Measurements from ENCODE around the gene AUTS2. TPM values are rescaled to one million over a fixed set of nuclear protein-coding genes. Genes with fewer than 3 reads are reported as not detected.

Gene AUTS2
- total and polyA plus RNA-seq, 2 experiments from 2014 or later: 32.0 to 91.0 TPM

DNA sequence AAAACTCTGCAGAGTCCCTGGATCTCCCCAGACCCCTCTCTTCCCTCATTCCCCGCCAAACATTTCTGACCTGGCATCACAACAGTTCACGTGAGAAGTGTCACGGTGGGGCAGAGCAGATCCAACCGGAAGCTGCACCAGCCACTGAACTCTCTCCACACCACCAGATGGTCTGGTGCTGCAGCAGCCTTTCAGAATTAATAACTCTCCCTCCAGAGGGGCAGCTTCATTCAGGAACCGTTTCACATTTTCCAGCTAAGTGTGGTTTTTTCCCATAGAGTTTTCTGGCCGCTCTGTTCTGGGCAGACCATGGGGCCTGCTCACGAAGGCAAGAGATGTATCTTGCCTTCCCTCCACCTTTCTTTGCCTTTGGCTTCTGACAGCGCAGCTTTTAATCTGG, 1047.0 kb downstream of the AUTS2 start:
- TF ChIP-seq, protein P1, sequence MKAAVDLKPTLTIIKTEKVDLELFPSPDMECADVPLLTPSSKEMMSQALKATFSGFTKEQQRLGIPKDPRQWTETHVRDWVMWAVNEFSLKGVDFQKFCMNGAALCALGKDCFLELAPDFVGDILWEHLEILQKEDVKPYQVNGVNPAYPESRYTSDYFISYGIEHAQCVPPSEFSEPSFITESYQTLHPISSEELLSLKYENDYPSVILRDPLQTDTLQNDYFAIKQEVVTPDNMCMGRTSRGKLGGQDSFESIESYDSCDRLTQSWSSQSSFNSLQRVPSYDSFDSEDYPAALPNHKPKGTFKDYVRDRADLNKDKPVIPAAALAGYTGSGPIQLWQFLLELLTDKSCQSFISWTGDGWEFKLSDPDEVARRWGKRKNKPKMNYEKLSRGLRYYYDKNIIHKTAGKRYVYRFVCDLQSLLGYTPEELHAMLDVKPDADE (IDR thresholded peaks at IDR 0.05): no peak
- TF ChIP-seq JUNB (IDR thresholded peaks at IDR 0.05; ENCODE audit: unreplicated experiment): no peak
- TF ChIP-seq, protein P2, sequence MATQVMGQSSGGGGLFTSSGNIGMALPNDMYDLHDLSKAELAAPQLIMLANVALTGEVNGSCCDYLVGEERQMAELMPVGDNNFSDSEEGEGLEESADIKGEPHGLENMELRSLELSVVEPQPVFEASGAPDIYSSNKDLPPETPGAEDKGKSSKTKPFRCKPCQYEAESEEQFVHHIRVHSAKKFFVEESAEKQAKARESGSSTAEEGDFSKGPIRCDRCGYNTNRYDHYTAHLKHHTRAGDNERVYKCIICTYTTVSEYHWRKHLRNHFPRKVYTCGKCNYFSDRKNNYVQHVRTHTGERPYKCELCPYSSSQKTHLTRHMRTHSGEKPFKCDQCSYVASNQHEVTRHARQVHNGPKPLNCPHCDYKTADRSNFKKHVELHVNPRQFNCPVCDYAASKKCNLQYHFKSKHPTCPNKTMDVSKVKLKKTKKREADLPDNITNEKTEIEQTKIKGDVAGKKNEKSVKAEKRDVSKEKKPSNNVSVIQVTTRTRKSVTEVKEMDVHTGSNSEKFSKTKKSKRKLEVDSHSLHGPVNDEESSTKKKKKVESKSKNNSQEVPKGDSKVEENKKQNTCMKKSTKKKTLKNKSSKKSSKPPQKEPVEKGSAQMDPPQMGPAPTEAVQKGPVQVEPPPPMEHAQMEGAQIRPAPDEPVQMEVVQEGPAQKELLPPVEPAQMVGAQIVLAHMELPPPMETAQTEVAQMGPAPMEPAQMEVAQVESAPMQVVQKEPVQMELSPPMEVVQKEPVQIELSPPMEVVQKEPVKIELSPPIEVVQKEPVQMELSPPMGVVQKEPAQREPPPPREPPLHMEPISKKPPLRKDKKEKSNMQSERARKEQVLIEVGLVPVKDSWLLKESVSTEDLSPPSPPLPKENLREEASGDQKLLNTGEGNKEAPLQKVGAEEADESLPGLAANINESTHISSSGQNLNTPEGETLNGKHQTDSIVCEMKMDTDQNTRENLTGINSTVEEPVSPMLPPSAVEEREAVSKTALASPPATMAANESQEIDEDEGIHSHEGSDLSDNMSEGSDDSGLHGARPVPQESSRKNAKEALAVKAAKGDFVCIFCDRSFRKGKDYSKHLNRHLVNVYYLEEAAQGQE (IDR thresholded peaks at IDR 0.05; ENCODE audit: unreplicated experiment): no peak
- TF ChIP-seq ZNF114 (CRISPR knock-in tag; IDR thresholded peaks at IDR 0.05): no peak
- no peak for TF ChIP-seq EZH2phosphoT487 (IDR thresholded peaks at IDR 0.05; ENCODE audit: unreplicated experiment)
- TF ChIP-seq CREB1 (CRISPR knock-in tag; IDR thresholded peaks at IDR 0.05; ENCODE audit: low read depth): no peak
- TF ChIP-seq, protein P3, sequence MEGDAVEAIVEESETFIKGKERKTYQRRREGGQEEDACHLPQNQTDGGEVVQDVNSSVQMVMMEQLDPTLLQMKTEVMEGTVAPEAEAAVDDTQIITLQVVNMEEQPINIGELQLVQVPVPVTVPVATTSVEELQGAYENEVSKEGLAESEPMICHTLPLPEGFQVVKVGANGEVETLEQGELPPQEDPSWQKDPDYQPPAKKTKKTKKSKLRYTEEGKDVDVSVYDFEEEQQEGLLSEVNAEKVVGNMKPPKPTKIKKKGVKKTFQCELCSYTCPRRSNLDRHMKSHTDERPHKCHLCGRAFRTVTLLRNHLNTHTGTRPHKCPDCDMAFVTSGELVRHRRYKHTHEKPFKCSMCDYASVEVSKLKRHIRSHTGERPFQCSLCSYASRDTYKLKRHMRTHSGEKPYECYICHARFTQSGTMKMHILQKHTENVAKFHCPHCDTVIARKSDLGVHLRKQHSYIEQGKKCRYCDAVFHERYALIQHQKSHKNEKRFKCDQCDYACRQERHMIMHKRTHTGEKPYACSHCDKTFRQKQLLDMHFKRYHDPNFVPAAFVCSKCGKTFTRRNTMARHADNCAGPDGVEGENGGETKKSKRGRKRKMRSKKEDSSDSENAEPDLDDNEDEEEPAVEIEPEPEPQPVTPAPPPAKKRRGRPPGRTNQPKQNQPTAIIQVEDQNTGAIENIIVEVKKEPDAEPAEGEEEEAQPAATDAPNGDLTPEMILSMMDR (conservative IDR thresholded peaks at IDR 0.05; ENCODE audit: low read depth in 2 of 2): no peak
- TF ChIP-seq POLR2AphosphoS5 (IDR thresholded peaks at IDR 0.05; ENCODE audit: low read depth): no peak
- TF ChIP-seq ZNF331 (CRISPR knock-in tag; IDR thresholded peaks at IDR 0.05; ENCODE audit: low read depth): no peak
- TF ChIP-seq STAT1 (IDR thresholded peaks at IDR 0.05; ENCODE audit: unreplicated experiment): no peak
- no peak for TF ChIP-seq NANOG (IDR thresholded peaks at IDR 0.05; ENCODE audit: borderline replicate concordance)
- TF ChIP-seq EZH2 (IDR thresholded peaks at IDR 0.05; ENCODE audit: low read depth, unreplicated experiment): no peak
- TF ChIP-seq, protein P4, sequence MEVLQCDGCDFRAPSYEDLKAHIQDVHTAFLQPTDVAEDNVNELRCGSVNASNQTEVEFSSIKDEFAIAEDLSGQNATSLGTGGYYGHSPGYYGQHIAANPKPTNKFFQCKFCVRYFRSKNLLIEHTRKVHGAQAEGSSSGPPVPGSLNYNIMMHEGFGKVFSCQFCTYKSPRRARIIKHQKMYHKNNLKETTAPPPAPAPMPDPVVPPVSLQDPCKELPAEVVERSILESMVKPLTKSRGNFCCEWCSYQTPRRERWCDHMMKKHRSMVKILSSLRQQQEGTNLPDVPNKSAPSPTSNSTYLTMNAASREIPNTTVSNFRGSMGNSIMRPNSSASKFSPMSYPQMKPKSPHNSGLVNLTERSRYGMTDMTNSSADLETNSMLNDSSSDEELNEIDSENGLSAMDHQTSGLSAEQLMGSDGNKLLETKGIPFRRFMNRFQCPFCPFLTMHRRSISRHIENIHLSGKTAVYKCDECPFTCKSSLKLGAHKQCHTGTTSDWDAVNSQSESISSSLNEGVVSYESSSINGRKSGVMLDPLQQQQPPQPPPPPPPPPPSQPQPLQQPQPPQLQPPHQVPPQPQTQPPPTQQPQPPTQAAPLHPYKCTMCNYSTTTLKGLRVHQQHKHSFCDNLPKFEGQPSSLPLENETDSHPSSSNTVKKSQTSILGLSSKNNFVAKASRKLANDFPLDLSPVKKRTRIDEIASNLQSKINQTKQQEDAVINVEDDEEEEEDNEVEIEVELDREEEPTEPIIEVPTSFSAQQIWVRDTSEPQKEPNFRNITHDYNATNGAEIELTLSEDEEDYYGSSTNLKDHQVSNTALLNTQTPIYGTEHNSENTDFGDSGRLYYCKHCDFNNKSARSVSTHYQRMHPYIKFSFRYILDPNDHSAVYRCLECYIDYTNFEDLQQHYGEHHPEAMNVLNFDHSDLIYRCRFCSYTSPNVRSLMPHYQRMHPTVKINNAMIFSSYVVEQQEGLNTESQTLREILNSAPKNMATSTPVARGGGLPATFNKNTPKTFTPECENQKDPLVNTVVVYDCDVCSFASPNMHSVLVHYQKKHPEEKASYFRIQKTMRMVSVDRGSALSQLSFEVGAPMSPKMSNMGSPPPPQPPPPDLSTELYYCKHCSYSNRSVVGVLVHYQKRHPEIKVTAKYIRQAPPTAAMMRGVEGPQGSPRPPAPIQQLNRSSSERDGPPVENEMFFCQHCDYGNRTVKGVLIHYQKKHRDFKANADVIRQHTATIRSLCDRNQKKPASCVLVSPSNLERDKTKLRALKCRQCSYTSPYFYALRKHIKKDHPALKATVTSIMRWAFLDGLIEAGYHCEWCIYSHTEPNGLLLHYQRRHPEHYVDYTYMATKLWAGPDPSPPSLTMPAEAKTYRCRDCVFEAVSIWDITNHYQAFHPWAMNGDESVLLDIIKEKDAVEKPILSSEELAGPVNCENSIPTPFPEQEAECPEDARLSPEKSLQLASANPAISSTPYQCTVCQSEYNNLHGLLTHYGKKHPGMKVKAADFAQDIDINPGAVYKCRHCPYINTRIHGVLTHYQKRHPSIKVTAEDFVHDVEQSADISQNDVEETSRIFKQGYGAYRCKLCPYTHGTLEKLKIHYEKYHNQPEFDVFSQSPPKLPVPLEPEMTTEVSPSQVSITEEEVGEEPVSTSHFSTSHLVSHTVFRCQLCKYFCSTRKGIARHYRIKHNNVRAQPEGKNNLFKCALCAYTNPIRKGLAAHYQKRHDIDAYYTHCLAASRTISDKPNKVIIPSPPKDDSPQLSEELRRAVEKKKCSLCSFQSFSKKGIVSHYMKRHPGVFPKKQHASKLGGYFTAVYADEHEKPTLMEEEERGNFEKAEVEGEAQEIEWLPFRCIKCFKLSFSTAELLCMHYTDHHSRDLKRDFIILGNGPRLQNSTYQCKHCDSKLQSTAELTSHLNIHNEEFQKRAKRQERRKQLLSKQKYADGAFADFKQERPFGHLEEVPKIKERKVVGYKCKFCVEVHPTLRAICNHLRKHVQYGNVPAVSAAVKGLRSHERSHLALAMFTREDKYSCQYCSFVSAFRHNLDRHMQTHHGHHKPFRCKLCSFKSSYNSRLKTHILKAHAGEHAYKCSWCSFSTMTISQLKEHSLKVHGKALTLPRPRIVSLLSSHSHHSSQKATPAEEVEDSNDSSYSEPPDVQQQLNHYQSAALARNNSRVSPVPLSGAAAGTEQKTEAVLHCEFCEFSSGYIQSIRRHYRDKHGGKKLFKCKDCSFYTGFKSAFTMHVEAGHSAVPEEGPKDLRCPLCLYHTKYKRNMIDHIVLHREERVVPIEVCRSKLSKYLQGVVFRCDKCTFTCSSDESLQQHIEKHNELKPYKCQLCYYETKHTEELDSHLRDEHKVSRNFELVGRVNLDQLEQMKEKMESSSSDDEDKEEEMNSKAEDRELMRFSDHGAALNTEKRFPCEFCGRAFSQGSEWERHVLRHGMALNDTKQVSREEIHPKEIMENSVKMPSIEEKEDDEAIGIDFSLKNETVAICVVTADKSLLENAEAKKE (CRISPR knock-in tag; IDR thresholded peaks at IDR 0.05): no peak
- H3K36me3 Mint-ChIP-seq (ENCODE audit: low read depth): no peaks in the 10 kb centered on the region
- H3K27ac ChIP-seq (ENCODE audit: low read depth): no peak overlapping the region
- no peak for DNase-seq (ENCODE audit: low spot score)
- 0 out of 2 replicates have a peak, but pooled peaks cover 8% of the 10 kb centered on the region for H3K9me2 ChIP-seq (ENCODE audit: insufficient read depth)
- no peak overlapping the region for H3K4me3 Mint-ChIP-seq
- no peaks in the 10 kb centered on the region; the same call in 1 of the 3 replicates for H3K4me1 Mint-ChIP-seq
- H3K79me2 ChIP-seq (replicated peaks; ENCODE audit: insufficient read depth): no peaks in the 10 kb centered on the region
- H3K36me3 ChIP-seq (ENCODE audit: insufficient read depth): no peaks in the 10 kb centered on the region
- no peaks in the 10 kb centered on the region for H3K9me3 Mint-ChIP-seq
- no peak for ATAC-seq
- no peak overlapping the region for H3K4me3 ChIP-seq
- H4K20me1 ChIP-seq (replicated peaks; ENCODE audit: insufficient read depth): no peaks in the 10 kb centered on the region
- no peaks in the 10 kb centered on the region for H3K4me1 ChIP-seq (ENCODE audit: insufficient read depth)
- H3K27me3 ChIP-seq (ENCODE audit: insufficient read depth): no peaks in the 10 kb centered on the region
- no peak overlapping the region for H3K27ac Mint-ChIP-seq
- H3F3A ChIP-seq (replicated peaks; ENCODE audit: low read depth): no peaks in the 10 kb centered on the region
- H3K27me3 Mint-ChIP-seq (ENCODE audit: insufficient read depth, low read depth, poor library complexity): peaks cover 6% of the 10 kb centered on the region
- no peak overlapping the region for H2AFZ ChIP-seq
- H3K4me2 ChIP-seq: no peak overlapping the region

All from GM23338 (cell line).